ENCODE measurements around the gene EBF4.

DNA sequence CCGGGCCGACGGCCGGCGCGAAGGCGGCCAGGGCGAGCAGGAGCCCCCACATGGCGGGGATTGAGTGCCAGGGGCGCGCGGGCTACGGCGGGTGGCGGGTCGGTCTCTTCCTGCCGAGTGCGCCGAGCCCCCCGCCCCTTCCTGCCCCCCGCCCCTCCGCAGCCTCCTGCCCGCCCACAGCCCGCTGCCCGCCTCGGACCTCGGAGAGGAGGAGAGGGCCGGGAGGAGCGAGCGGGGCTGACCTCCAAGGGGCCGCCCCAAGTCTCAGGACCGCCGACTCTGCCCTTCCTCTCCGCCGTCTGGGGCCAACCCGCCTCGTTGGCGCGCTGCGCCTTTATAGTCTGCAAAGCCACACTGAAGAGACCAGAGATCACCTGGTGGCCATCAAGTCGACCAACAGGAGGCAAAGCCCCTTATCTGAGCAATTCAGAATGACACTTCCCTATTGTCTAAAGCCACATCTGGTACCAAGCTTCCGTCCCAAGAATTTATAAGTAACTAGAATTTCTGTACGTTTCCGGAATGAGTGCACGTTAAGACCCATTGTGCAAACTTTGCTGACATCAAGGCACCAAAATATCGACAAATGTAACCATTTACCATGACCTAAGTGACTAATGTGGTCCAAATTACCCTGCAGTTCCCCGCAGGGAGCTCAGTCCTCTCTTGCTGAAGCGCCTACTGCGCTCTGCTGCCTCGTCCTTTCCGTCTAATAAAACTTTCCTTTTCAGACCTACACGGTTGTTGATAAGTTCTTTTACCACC lies 108.1 kb downstream of the EBF4 start, which contains the start of gene CPXM1:
- TF ChIP-seq, protein P1, sequence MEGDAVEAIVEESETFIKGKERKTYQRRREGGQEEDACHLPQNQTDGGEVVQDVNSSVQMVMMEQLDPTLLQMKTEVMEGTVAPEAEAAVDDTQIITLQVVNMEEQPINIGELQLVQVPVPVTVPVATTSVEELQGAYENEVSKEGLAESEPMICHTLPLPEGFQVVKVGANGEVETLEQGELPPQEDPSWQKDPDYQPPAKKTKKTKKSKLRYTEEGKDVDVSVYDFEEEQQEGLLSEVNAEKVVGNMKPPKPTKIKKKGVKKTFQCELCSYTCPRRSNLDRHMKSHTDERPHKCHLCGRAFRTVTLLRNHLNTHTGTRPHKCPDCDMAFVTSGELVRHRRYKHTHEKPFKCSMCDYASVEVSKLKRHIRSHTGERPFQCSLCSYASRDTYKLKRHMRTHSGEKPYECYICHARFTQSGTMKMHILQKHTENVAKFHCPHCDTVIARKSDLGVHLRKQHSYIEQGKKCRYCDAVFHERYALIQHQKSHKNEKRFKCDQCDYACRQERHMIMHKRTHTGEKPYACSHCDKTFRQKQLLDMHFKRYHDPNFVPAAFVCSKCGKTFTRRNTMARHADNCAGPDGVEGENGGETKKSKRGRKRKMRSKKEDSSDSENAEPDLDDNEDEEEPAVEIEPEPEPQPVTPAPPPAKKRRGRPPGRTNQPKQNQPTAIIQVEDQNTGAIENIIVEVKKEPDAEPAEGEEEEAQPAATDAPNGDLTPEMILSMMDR (IDR thresholded peaks at IDR 0.05) = no peak
- TF ChIP-seq EZH2 (IDR thresholded peaks at IDR 0.05; ENCODE audit: borderline replicate concordance, insufficient read depth, low read depth, low read length, poor library complexity, severe bottlenecking) = no peak
